Forelimb muscle (tissue), 1 donor: ENCODE measurements around the gene ODF2. TPM values are rescaled to one million over a fixed set of nuclear protein-coding genes. Genes with fewer than 3 reads are reported as not detected.
"Not testable (repeated sequence)": the region's sequence is repeated elsewhere in the genome, so short reads cannot be mapped to it uniquely, and the experiment has no call there.

Experiments used
- DNase-seq: peaks from one replicate; pipeline ENCODE4 v3.0.0-alpha.2; 2013; ENCODE audit warnings: low read depth
- polyA plus RNA-seq: library from polyadenylated mRNA; unstranded; fragments of 120-200 nt; gene quantifications from one replicate; pipeline ENCODE4 v1.2.1, GENCODE V29; 2013; ENCODE audit not compliant: insufficient read length

The ODF2 gene
- polyA plus RNA-seq, 1 donor: 25.0 TPM

- DNase-seq: not testable (repeated sequence)
These were observed 32.5 kb upstream of the ODF2 start for GRCh38 chr9:128423356-128423755.

DNA sequence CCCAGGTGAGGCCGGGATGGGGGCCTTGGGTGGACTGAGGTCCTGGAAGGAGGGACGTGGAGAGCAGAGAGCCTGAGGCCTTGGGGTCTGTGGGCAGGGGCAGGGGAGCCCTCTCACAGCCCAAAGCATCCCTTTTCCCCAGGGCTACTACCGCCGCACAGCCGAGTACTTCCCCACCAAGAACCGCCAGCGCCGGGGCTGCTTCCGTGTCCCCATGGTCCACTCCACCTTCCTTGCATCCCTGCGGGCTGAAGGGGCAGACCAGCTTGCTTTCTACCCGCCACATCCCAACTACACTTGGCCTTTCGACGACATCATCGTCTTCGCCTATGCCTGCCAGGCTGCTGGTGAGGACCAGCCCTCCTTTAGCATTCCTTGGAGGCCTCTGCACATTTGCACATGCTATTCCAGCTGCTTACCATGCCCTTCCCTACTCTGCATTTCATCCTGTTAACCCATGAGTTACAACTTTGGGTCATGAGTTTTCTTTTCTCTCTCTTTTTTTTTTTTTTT is 31.5 kb upstream of the ODF2 start:
- no peak for DNase-seq

DNA sequence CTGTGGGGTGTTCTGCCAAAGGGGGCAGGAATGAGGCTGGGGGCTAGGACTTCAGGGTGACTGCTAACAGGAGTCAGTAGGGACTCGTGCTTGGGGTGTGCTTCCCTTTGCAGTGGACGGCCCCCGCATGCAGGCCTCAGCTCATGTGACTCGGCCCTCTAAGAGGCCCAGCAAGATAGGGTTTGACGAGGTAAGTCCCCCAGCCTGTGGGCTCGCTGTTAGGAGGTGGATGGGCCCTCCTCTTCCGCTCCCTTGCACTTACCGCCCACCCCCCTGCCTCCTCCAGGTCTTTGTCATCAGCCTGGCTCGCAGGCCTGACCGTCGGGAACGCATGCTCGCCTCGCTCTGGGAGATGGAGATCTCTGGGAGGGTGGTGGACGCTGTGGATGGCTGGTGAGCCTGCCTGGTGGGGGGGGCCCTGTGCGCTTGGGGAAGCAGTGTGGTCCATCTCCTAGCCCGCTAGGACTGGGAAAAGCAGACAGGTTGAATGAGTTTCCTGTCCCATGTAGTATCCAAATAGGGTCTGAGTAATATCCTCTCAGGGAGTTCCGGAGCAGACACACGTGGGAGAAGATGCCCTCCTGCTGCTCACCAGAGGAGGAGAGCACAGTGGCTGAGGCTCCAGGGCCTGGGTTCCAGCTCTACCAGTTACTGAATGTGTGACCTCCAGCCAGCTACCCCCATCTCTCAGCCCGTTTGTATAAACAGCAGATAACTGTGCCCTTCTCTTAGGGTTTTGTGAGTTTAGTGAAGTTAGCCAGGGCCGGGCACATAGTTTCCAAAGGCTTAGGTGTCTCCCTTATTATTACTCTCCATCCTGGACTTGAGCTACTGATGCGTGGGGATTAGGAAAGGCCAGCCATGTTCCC is 26.9 kb upstream of the ODF2 start:
- no peak for DNase-seq

DNA sequence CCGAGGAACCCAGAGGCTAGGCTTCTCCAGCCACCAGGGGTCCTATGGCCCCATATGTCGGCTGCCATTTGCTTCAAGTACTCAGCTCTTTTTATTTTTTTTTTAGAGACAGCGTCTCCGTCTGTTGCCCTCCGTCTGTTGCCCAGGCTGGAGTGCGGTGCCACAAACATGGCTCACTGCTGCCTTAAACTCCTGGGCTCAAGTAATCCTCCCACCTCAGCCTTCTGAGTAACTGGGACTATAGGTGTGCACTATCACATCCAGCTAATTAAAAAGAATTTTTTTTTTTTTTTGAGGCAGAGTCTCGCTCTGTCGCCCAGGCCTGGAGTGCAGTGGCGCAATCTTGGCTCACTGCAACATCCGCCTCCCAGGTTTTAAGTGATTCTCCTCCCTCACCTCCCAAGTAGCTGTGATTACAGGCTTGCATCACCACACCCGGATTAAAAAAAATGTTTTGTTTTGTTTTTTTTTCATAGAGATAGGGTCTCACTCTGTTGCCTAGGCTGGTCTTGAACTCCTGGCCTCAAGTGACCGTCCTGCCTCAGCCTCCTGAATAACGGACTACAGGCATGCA is 26.2 kb upstream of the ODF2 start:
- no peak for DNase-seq

DNA sequence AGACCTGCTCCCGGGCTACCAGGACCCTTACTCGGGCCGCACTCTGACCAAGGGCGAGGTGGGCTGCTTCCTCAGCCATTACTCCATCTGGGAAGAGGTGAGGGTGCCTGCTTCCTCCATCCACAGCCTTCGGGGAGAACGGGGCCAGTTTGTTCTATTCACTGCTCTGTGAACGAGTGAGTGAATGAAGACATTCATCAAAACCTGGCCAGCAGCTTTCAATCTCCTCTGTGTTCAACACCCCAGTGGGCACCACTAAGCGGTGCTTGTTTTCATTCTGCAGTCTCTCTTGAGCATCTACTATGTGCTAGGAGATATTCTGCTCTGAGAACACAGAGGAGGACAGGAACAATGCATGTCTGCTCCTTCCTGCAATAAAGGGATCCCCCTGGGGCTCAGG is 24.6 kb upstream of the ODF2 start:
- DNase-seq: no peak

DNA sequence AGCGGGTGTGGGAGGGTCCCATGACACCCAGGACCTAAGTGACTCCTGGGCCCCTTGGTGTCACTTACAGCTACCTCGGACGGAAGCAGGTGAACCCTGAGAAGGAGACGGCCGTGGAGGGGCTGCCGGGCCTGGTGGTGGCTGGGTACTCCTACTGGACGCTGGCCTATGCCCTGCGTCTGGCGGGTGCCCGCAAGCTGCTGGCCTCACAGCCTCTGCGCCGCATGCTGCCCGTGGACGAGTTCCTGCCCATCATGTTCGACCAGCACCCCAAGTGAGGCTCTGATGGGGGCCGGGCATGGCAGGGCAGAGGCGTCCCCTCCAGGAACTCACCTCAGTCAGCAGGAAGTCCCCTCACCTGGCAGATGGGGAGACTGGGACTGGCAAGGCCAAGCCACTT is 21.5 kb upstream of the ODF2 start:
- no peak for DNase-seq

DNA sequence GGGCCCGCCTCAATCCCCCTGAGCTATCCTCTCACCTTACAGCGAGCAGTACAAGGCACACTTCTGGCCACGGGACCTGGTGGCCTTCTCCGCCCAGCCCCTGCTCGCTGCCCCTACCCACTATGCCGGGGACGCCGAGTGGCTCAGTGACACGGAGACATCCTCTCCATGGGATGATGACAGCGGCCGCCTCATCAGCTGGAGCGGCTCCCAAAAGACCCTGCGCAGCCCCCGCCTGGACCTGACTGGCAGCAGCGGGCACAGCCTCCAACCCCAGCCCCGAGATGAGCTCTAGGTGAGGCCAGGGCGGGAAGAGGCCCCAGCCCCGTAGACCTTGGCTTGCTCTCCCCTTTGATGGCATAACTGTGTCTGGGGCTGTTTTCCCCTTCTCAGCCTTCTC is 20.2 kb upstream of the ODF2 start:
- no peak for DNase-seq

DNA sequence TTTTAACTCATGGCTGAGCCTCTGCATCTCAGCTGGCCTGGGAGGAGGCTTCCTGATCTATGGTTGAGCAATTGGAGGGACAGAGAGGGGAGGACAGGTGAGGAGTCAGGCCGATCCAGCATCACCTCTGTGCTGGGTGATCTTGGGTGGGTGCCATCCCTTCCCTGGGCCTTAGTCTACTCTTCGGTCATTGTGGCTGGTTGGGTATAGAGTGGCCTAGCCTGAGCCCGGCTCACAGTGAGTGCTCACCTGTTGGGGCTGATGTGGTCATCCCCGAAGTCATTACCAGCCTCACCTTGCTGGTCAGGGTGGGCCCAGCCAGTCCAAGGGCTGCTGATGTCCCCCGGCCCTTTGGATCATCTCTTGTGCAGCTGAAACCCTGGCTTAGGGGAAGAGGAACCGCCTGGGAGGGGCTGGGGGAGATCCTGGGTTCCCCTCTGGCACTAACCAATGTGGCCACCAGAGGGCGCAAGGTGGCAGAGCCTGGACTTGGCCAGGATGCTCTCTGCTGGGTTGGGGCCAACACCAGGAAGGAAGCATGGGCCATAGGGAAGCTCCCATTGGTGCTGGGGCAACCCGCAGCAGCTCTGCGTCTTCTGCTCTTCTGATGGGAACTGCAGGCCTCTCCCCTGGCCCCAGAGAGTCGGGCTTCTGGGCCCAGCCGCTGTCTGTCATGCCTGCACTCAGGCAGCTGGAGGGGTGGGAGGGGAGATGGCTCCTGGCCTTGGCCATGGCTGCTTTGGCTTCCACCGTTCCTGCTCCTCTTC is 17.3 kb upstream of the ODF2 start:
- DNase-seq: no peak

- no peak for DNase-seq
These were observed 16.5 kb upstream of the ODF2 start for GRCh38 chr9:128439273-128439672.

- no peak for DNase-seq
These were observed 13.7 kb upstream of the ODF2 start for GRCh38 chr9:128442150-128442549.

DNA sequence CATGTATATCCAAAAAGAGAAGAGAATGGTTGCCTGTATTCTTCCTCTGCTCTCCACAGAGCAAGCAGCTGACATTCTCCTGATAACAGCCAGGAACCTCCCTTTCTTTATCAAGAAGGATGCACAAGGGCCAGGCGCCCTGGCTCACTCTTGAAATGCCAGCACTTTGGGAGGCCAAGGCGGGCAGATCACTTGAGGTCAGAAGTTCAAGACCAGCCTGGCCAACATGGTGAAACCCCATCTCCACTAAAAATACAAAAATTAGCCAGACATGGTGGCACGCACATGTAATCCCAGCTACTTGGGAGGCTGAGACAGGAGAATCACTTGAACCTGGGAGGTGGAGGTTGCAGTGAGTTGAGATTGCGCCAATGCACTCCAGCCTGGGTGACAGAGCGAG is 9.3 kb upstream of the ODF2 start:
- DNase-seq: not testable (repeated sequence)

DNA sequence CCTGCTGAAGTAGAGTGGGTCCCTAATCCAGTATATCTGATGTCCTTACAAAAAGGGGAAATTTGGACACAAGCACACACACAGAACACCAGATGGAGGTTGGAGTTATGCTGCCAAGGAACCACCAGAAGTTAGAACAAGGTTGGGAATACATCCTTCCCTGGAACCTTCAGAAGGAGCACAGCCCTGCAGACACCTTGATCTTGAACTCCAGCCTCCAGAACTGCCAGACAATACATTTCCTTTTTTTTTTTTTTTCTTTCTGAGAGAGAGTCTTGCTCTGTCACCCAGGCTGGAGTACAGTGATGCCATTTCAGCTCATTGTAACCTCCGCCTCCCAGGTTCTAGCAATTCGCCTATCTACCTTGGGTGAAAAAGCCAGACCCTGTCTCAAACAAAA is 7.1 kb upstream of the ODF2 start:
- no peak for DNase-seq

GRCh38 chr9:128454991-128455390 is 815 bp upstream of the ODF2 start:
- DNase-seq: no peak

DNA sequence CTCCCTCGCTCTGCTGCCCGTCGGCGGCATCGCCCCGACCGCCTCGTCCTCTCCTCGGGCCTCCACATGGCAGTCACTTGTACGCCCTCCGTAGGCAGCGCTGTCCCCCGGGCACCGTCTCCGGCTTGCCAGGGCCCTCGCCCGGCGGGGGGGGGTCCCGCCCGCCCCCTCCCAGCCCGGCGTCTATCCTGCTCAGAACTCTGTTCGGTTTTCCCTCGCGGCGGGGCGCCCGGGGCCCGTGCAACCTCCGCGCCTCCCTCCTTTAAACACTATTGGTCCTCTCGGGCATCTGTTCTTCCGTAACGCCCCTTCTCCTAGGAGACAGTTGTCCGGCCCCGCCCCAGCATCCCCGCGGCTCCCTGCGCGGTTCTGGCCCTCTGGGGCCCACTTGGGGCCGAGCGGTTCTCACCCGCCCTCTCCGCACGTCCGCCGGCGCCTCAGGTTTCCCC is 831 bp downstream of the ODF2 start:
- DNase-seq: no peak

DNA sequence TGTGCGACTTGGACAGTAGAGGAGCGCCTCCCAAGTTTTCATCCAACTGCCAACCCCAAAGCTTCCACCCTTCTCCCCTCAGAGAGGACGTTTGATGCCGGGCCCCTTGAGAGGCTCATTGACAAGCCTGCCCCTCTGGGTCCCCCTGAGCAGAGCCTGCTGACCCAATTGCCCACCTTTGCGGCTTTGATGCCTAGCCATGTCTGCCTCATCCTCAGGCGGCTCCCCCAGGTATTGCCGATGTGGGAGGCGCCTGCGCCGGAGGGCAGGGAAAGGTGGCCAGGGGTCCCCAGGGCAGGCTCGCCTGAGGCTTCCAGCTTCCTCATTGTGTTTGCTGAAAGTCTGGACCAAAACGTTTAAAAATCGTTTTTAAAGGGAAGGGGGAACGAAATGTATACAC is 1.4 kb downstream of the ODF2 start:
- DNase-seq: no peak

DNA sequence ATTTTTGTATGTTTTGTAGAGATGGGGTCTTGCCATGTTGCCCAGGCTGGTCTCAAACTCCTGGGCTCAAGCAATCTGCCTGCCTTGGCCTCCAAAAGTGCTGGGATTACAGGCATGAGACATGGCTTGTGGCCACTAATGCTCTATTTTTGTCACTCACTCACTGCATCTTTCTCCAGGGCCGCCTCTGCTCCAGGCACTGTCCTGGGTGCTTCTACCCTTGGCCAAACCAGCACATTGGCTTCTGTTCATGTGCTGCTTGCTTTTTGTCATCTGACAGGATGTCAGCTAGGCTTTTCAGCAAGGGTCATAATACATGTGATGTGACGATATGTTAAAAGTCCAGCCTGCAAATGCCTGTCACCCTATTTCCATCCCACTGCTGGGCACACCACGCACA is 3.2 kb downstream of the ODF2 start:
- DNase-seq: no peak

DNA sequence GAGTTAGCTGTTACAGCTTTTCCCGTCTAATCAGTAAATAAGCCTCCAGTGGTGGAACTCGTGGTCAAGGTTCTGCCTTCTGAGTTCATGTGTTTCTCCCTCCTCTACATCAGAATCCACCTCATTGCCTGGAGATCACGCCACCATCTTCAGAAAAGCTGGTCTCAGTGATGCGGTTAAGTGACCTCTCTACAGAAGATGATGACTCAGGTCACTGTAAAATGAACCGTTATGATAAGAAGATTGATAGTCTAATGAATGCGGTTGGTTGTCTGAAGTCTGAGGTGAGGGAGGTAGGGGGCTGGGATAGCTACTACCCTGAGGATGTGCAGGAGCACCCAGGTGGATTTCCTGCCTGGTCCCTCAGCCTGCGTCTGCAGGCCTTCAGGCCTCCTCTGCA is 13.3 kb downstream of the ODF2 start:
- DNase-seq: no peak

GRCh38 chr9:128470560-128470959 is 14.8 kb downstream of the ODF2 start:
- no peak for DNase-seq

DNA sequence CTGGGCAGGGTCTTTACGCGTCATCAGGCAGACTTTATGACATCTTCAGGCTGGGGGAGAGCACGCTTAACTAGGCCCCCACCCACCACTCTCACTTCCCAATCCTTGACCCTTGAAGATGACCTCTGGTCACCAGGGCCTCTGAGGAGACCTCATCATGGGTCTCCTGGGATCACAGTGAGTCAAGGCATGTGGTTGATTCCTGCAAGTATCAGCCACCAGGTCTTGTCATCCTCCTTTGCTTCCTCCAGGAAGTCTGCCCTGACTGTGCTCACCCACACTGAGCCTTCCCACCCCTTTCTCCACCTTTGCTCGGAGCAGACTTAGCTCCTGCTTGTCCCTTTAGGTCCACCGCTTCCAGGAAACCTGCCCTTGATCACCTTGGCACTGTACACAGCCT is 17.3 kb downstream of the ODF2 start:
- no peak for DNase-seq

DNA sequence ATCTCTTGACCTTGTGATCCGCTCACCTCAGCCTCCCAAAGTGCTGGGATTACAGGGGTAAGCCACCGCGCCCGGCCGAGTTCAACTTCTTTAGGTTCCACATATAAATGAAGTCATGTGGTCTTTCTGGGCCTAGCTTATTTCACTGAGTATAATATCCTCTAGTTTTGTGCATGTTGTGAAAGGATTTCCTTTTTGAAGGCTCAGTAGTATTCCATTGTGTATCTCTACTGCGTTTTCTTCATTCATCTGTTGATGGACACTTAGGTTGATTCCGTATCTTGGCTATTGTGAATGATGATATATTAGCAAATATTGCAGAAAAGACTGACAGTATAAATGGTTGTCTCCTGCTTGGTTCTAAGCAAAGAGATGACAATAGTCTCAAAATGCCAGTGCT is 20.1 kb downstream of the ODF2 start:
- DNase-seq: no peak

DNA sequence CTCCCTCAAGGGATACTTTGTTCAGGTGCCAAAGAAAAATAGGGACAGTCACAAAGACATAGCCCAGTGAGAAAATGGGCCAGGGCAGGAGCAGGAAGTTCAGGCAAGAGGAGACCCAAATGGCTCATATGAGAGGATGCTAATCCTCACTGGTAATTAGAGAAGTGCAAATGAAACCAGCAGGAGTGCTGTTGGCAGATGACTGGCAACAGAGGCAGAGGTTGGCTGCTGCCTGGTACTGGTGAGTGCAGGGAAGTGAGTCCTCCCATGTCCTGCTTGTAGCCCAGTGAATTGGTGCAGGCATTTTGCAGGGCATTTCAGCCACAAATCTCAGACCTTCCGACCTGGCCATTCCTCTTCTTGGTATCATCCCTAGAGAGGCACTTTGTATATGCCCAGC is 23.5 kb downstream of the ODF2 start:
- no peak for DNase-seq

DNA sequence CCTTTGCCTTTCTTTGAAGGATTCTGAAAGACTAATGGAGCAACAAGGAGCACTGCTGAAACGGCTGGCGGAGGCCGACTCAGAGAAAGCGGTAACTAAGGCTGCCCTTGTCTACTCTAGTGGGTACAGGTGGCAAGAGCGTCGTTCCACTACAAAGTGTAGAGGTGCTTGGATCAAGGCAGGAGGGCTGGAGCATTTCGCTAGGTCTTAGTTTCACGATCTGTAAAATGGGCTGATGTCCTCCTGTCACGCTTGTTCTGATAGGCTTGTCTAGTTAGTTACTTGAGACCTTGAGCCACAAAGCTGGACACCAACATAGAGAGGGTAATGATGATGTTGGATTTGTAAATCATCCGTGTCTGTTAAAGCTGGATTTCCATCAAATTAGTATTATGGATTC is 25.8 kb downstream of the ODF2 start:
- no peak for DNase-seq

DNA sequence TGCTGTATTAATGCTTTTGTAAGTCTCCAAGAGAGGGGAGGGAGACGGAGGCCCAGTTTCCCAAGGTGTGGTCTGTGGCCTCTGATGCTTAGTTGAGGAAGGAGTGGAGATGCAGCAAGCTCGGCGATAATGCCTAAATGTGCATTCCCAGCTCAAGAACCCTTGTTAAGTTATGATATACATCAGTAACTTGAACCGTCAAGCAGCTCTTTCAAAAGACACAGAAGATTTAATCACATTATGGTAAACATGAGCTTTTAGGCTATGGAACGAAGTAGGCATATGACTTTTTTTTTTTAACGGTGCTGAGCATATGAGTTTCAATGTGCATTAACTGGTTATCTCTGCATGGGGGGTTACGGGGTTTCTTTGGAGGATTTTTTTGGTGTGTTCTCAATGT is 26.4 kb downstream of the ODF2 start:
- DNase-seq: no peak
